ENCODE results near the gene DDX19B. TPM values are rescaled to one million over a fixed set of nuclear protein-coding genes. Genes with fewer than 3 reads are reported as not detected.

The DDX19B gene
- total and polyA plus RNA-seq, 2 donors (not counting 3 experiments of a cell fraction or from before 2014, with no cell fraction given) = 28.1 to 34.3 TPM

GRCh38 chr16:70380919-70381603 lies 82.1 kb downstream of the DDX19B start:
- FAIRE-seq (peak; percentile 97), DNase-seq (ENCODE audit: low read depth, low spot score) (peak; percentile 98)
- CTCF ChIA-PET = interaction anchor here (0.8 to 2.8 kb wide), 16 partner anchors 11 to 149 kb away, joined by 3 to 23 read pairs (median 5); partner anchors contain the start of genes FCSK and ST3GAL2
- Histone ChIP-seq H3K79me2 (ENCODE audit: control insufficient read depth, insufficient read depth, low read length) (peaks cover 10% of the 10 kb centered on the region), H2AFZ (ENCODE audit: low read depth, low read length) (peak overlapping the region; percentile 78), H3K27me3 (ENCODE audit: control insufficient read depth in 2 of 2, insufficient read depth in 2 of 2, low read length in 2 of 2) (no peaks in the 10 kb centered on the region), H3K27ac (ENCODE audit: insufficient read depth, low read depth, low read length) (no peak overlapping the region), H3K4me2 (ENCODE audit: insufficient read depth, low read length) (peak overlapping the region; percentile 60), H3K9ac (replicated peaks; ENCODE audit: extremely low read depth, insufficient read depth, low read length) (peak overlapping the region; percentile 65), H3K4me1 (ENCODE audit: control insufficient read depth, extremely low read depth, insufficient read depth, low read length) (peaks cover 6% of the 10 kb centered on the region), H3K36me3 (ENCODE audit: control insufficient read depth in 2 of 2, extremely low read depth in 1 of 2, insufficient read depth in 2 of 2, low read length in 2 of 2) (peaks cover 0 to 12% of the 10 kb centered on the region in 2 experiments), H4K20me1 (replicated peaks; ENCODE audit: control insufficient read depth, extremely low read depth, insufficient read depth, low read length) (no peaks in the 10 kb centered on the region), H3K4me3 (replicated peaks in 1 of 3; ENCODE audit: insufficient read depth in 1 of 3, low read depth in 1 of 3, low read length in 3 of 3) (peak overlapping the region; percentile 51 to 59 (median 54)), H3K9me3 (replicated peaks; ENCODE audit: control insufficient read depth, insufficient read depth, low read length) (no peaks in the 10 kb centered on the region), H3K9me1 (replicated peaks; ENCODE audit: control insufficient read depth, extremely low read depth, insufficient read depth, low read length) (no peaks in the 10 kb centered on the region)
- TF ChIP-seq MYC (IDR thresholded peaks at IDR 0.05; ENCODE audit: low read depth, low read length) (no peak), GATA2 (IDR thresholded peaks at IDR 0.05; ENCODE audit: insufficient read depth, insufficient read length, low read depth, low read length) (no peak), POLR2AphosphoS5 (IDR thresholded peaks at IDR 0.05; ENCODE audit: insufficient read depth, low read depth, low read length) (peak; percentile 87), CTCF (IDR thresholded peaks at IDR 0.05; ENCODE audit: extremely low read depth in 1 of 2, insufficient read depth in 1 of 2, low read depth in 1 of 2, low read length in 2 of 2) (peak; percentile 6 to 9), POLR2A (IDR thresholded peaks at IDR 0.05; ENCODE audit: low read depth, low read length) (peak; percentile 94), MAX (IDR thresholded peaks at IDR 0.05; ENCODE audit: insufficient read depth, insufficient read length) (peak; percentile 93), EZH2 (IDR thresholded peaks at IDR 0.05; ENCODE audit: borderline replicate concordance, low read depth, low read length, severe bottlenecking) (no peak), JUN (IDR thresholded peaks at IDR 0.05; ENCODE audit: borderline replicate concordance, insufficient read depth, insufficient read length, low read depth) (no peak), FOS (IDR thresholded peaks at IDR 0.05; ENCODE audit: borderline replicate concordance, insufficient read depth, low read length) (no peak)
- POLR2A ChIA-PET = interaction anchor here (0.6 to 1.9 kb wide), 5 partner anchors 29 to 273 kb away, joined by 3 to 8 read pairs (median 4); partner anchors contain the start of genes DDX19A and ST3GAL2
- dilution Hi-C loops (cut with MboI; ENCODE audit: extremely low pct_ligation_motif_present, low sequenced_read_pairs) (no loop called here), intact Hi-C loops (cut with micrococcal nuclease) (loop anchor here (1.0 to 2.0 kb wide), 5 partner anchors 58 to 272 kb away; partner anchors contain the start of genes COG4, FCSK, SF3B3 and ST3GAL2)
- TSS peak; percentile 26 for BruUV-seq (replicated peaks)

Measured in endothelial cell of umbilical vein (primary cell).